HG02884 (cell line): ENCODE data around the gene TCN2.
"Not testable (repeated sequence)": the region's sequence is repeated elsewhere in the genome, so short reads cannot be mapped to it uniquely, and the experiment has no call there.

Source experiments
- ATAC-seq: cut with Tn5 transposase; IDR thresholded peaks from one replicate; pipeline ENCODE4 v1.9.1; 2021; ENCODE audit warnings: mild to moderate bottlenecking, moderate library complexity; ENCODE audit not compliant: unreplicated experiment

TCN2 gene

DNA sequence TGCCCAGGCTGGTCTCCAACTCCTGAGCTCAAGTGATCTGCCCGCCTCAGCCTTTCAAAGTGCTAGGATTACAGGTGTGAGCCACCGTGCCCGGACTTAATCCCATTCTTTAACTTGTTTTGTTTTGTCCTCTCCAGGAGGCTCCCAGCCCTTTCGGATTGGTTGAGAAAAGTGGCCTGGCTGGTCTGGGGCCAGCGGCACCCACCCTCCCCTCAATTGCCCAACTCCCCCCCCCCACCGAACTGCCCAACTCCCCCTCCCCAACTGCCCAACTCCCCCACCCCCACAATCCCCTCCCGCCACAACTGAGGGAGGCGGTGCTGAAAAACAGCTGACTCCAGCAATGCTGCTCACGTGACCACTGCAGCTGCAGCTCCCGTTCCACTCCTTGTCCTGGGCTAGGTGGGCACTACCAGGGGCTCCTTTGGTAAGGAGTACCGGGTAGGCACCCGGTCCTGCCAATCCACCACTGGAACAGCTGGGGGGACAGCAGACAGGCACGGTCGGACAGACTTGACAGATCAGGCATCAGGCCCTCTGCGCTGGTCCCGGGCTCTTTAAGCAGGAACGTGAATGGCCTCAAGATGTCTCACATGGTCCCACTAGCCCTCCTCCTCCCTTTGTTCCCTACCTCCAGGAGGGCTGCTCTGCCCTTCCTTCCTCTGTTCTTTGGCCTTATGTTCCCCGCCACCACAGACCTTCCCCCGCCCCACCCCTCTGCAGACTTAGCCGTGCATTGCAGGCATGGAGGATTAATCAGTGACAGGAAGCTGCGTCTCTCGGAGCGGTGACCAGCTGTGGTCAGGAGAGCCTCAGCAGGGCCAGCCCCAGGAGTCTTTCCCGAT lies at the start of gene TCN2:
Gene TCN2 (plus strand): TSS at position 720 of the 845 bp plus-strand sequence. CDS start 158 bp downstream, outside the sequence.
- ATAC-seq, result no peak

DNA sequence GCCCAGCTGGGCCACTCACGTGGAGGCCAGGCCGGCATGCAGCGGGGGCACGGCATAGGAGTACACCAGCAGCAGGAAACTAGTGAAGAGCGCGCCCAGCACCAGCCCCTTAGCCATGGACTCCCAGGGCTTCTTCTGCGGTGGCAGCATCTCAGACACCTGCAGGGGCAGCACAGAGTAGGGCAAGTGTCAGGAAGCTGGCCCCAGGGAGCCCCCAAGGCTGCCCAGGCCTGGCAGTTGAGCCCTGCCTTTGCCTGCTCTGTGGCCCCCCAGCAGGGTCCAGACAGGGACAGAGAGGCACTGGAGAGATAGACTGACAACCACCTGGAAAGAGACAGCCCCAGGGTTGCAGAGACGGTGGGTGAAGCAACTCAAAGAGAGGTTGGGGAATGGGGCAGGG lies 49.7 kb upstream of the TCN2 start:
- ATAC-seq, result no peak

DNA sequence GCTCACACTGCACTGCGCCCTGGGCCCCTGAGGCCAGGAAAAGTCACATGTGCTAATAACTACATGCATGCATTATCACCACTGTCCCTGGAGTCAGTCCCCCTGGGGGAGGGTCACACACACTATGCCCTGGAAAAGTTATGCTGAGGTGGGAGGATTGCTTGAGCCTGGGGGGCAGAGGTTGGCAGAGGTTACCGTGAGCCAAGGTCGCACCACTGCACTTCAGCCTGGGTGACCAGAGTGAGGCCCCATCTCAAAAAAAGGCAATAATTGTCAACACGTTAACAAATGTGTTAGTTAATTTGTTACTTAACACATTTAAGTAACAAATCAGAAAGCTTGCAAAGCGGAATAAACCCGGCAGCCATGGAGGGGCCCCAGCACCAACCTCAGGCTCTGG lies 47.1 kb upstream of the TCN2 start:
- no peak for ATAC-seq

DNA sequence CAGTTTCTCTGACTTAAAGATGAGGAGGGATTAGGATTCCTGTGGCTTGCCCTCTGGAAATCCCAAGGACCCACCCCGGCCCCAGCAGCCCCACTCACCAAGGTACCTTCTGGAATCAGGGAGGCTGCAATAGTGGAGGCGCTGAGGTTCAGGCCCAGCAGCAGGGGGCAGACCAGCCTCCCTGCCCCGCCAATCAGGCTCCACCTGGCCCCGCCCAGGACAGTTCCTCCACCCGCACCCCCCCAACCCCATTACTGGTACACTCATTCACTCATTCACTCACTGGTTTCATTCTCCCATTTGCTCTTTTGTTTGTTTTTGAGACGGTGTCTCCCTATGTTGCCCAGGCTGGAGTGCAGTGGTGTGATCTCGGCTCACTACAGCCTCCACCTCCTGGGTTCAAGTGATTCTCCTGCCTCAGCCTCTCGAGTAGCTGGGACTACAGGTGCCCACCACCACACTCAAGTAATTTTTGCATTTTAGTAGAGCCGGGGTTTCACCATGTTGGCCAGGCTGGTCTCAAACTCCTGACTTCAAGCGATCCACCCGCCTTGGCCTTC lies 46.3 kb upstream of the TCN2 start:
- ATAC-seq, result not testable (repeated sequence)

DNA sequence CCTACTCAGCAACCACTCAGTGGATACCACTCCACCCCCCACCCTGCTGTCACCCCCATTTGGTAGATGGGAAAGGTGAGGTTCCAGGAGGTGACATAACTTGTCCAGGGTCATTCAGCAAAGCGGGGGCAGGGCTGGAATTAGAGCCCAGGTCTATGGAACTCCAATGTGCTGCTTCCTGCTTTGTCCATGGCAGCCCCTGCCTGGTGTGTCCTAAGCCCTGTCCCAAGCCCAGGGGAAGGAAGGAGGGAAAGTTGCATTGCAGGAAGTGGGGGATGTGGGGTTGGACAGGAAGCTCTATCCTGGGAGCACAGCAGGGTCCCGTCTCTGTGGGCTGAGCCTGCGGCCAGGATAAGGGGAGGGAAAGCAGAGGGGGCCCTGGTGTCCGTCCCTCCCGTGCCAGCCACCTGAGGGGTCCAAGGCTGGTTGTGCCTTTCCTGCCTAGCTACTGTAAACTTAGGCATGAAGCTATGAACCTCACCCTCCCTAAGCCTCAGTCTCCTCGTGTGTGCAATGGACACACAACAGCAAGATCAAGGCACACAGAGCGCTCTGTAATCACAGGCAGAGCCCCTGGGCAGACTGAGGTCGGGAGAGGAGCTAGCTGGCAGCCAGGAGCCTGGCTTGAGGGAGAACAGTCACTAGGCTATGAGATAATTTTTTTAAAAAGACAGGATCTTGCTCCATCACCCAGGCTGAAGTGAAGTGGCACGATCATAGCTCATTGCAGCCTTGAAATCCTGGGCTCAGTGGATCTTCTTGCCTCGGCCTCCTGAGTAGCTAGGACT lies 45.4 kb upstream of the TCN2 start:
- no peak for ATAC-seq

DNA sequence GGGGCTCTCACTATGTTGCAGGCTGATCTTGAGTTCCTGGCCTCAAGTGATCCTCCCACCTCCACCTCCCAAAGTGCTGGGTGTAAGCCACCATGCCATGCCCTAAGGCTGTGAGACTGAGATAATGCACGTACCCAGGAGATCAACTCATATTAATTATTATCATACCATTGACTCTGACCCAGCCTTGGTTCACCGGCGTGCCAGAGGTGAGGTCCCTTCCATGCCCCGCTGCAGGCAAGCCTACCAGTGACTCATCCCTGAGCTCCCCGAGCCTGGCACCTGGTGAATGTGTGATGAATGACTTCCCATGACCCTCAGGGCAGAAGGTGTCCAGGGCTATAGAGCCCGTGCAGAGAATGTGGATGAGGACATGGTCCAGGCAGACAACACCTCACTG lies 44.6 kb upstream of the TCN2 start:
- ATAC-seq, result no peak

DNA sequence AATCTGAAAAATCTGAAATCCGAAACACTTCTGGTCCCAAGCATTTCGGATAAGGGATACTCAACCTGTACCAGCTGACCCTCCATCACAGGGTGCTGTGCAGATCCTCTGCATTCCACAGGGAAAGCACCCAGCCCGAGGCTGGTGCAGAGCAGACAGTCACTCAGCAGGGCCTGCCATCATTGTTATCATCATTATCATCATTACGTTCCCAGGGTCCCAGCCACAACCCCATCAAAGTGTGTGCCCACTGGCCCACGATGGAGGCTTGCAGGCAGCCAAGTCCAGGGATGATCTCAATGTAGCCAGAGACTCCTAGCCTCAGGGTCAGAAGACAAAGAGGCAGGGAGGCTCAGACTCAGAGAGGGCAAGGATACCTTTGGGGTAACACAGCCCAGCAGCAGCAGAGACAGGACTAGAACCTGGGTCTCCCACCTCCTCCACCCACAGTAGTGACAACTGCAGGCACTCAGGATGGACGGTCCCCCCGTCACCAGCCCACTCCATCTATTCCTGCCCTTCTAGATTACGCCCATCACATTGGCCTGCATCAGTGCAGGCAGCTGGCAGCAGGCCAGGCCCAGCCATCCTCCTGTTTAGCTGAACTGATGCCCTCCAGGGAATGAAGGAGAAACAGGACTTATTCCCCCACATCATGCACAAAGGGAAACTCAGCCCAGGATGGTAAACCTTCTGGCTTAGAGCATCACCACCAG lies 42.8 kb upstream of the TCN2 start:
- ATAC-seq, result no peak

DNA sequence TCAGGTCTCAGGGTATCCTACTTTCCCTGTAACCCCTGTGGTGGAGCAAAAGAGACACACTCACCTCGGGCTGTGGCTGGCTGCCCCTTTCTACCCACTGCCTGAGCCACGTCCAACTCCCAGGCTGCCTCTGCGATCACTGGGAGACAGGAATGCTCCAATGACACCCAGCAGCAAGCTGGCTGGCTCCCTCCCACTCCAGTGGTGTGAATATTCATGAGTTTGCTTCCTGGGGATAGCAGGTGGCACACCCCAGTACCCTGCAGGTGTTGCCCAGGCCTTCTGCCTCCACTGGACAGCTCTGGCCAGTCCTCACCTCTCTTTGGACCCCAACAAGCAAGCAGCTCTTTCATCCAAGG lies 42.2 kb upstream of the TCN2 start:
- ATAC-seq, result no peak

DNA sequence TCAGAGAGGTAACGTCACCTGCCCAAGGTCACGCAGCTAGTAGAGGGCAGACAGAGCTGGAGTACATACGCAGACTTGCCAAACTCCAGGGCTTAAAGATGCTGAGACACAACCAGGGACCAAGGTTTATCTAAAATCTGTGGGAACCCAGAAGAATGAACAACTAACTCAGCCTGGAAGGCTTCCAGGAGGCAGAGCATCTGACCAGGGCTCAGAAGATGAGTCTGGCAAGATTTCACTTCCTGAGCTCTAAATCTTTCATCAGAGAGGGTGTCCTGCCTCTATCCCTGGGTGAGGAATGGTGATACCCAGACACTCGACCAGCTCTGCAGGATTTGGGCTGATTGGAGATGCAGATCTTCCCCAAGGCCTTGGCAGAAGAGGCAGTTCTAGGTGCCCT lies 41.6 kb upstream of the TCN2 start:
- ATAC-seq, result no peak

DNA sequence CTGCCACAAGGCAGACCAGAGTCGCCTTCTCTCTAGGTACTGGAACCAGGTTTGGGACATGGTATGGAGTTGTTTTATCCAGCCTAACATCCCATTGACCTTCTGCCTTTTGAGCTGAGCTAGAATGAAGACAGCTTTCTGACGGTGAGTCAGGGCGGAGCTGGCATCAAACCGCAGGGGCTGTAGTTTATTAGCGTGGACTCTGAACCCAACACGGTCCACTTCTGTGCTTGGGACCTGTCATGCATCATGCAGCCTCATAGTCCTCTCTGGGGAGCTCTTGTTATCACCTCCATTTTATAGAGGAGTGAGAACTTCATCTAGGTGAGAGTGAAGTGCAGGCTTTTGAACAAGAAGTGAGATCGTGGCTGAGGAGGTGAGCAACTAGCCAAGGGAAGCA lies 40.8 kb upstream of the TCN2 start:
- ATAC-seq, result no peak

DNA sequence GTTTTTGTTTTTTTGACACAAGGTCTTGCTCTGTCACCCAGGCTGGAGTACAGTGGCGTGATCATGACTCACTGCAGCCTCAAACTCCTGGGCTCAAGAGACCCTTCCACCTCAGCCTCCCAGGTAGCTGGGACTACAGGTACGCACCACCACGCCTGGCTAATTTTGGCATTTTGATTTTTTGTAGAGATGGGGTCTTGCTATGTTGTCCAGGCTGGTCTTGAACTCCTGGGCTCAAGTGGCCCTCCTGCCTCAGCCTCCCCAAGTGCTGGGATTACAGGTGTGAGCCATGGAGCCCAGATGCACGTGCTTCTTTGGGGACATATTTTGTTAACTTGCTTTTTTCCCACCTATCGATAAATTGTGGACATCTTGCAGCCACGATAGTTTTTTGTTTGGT lies 39.7 kb upstream of the TCN2 start:
- ATAC-seq, result not testable (repeated sequence)

DNA sequence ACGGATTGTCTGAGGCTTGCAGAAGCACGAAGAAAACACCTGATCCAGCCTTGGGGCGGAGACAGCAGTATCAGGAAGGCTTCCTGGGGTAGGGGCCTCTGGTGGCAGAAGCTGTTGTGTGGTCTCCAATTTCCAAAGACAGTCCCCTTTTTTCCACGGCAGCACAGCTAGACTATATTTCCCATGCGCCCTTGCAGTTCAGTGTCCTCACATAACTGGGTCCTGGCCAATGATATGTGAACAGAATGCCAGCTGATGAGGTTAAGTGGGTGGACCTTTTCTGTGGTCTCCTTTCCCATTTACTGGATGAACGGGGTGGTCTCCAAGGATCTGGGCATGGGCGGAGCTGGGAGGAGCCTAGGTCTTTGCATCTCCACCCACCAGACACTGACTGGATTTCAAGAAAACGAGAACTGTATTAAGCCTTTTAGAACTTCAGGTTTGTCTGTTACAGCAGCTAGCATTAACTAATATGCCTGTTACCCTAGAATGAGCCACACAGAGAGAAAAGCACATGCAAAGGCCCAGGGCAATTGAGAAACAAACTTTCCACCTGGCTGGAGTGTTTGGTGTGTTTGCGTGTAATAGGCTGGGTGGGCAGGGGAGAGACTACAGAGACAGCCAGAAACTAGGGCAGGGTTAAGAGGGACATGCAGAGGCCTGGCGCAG lies 38.7 kb upstream of the TCN2 start:
- ATAC-seq, result no peak

DNA sequence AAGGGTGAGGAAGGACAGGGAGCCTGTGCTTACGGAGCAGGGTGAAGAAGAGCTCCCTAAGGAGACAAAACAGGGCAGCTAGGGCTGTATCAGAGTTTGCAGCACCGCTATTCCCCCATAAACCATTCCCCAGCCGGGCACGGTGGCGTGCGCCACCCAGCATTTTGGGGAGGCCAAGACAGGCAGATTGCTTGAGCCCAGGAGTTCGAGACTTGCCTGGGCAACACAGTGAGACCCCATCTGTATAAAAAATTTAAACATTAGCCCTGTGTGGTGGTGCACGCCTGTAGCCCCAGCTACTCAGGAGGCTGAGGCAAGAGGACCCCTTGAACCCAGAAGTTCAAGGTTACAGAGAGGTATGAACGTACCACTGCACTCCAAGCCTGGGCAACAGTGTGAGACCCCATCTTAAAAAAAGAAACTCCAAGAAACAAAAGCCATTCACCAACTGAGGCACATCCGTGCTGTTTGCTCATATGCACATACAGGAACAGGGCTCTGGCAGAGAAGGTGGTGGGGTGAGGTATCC lies 37.2 kb upstream of the TCN2 start:
- no peak for ATAC-seq

DNA sequence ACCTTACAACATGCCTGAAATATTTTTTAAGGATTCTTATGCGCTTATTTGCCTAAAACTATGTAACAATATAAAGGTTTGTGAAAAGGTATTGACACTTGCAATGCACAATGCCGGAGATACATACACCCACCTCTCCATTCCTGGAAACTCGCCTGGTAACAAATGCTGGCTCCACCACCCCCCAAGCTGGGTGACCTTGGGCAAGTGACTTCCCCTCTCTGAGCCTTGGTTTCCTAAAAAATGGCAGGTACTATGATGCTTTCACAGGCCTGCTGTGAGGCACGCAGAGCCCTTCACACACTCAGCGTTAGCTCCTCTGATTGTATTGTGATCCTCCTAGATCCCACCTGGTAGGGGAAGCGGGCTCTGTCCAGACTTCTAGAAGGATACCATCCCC lies 34.8 kb upstream of the TCN2 start:
- ATAC-seq, result no peak

DNA sequence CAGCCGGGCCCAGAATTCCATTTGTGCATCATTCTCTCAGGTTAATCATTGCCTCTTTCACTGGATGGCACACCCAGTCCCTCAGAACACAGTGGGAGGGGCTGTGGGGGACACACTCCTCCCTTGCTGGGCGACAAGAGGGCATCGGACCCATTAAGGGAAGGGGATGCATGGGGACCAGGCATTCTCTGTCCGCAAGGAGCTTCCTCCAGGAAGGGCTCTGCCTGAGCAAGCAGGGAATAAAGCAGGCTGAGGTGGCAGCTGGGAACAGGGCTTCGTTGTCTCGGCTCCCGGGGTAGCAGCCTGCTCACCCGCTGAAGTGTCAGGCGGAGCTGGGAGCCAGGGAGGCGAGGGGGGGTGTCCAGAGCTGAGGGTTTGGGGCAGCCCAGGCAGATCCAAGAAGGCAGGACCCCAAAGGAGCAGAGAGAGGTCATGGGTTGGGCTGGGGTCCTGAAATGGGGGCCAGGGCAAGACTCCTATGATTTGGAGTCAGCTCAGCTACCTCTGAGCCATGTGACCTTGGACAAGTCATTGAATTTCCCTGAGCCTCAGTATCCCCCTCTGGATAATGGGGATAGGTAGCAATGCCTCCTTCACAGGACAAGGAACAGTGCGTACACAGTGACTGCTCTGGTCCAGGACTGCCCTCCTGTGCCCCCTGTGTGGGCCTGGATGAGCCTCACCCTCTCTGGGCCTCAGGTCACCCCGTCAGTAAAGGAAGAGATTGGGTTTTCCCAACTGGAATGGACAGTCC lies 34.0 kb upstream of the TCN2 start:
- ATAC-seq, result no peak

DNA sequence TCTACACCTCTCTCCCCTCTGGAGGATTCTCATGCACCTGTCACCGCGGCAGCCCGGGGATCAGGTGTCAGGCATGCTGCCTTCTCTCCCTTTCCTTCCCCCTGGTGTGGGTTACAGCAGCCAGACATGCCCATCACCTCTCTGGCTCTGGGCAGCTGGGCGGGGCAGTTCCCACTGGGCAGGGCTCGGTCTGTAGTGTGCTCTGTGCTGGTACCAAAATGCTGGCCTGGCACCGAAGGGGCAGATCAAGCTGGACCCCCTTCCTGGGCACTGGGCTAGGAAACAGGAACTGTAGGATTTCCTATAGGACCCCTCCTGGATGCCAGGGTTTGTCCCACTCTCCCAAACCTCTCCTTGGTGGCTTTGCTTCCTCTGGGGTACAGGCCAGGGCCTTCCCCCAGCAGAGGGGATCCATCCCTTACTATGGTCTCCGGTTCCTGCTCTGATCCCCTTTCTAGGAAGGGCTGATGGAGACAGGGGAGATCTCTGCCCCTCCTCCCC lies 33.3 kb upstream of the TCN2 start:
- no peak for ATAC-seq

DNA sequence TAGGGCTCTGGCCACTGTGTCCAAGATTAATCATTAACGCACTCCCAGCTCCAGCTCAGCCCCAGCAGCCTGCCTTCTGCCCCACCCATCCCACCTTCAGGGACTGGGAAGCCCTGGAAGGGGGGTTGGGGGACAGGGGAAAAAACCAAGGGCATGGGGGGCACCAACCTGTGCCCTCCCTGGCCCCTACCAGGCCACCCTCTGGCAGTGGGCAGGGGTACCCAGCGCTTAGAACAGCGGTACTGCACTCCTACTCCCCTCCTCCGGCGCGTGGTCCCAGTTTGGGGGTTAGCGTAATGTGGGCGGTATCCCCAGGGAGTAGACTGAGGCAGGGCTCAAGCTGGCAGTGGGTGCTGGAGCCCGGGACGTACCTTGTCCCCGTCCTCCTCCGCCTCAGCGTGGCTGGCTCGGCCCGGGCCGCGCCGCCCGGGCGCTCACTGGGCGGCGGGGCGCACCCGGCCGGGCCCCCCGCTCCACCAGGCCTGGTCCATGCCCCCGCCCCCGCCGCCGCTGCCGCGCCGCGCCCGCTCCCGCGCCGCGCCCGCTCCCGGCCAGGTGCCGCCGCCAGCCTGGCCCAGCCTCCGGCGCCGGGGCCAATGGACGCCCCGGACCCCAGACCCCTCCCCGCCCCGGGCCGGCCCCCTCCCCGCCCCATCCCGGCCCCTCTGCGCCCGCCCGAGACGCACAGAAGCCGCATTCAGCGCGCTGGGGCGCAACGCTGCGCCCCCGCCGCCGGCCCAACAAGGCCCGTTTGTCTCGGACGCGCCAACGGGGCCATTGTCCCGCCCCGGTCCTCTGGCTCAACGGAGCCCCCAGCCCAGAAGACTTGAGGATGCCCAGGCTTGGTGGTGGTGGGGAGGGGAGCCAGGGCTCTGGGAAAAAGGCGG lies 32.6 kb upstream of the TCN2 start, which contains the start of gene GAL3ST1:
Gene GAL3ST1 (minus strand): TSS at position 571 of the 887 bp plus-strand sequence. CDS start 17,273 bp downstream, outside the sequence.
- ATAC-seq, result no peak

DNA sequence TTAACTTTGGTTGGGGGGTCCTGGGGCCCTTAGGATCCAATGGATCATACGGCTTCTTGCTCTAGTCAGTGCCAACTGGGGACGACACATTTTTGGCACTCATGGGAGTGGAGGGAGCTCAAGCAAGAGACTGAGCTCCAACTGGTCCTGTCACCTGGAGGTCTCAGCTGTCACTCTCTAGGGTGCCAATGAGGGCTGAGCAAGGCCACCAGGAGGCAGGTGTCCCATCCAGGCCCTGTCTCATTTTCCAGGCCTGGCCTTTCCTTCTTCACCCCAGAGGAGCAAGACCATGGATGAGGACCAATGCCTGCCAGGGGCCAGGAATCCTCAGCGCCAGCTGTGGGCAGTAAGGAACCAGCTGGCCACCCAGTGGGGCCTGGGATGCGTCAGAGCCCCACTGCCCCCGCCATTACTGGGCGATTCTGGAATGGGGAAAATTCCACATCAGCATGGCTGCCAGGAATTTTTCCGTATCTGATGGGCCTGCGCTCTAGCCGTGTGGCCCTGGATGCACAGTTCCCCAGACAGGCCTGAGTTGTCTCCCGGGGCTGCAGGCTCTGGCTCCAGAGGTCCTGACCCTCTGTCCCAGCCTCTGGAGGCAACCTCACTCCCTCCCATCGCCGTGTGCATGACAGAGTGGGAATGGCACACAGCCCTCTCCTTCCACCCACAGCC lies 31.8 kb upstream of the TCN2 start:
- ATAC-seq, result no peak
